Measurements from ENCODE around the gene PYGO2.

The PYGO2 gene

GRCh38 chr1:154966111-154966510 lies 4.5 kb upstream of the PYGO2 start:
- H3K4me3 ChIP-seq (ENCODE audit: low read depth, low read length): no peak overlapping the region
- no peak for TF ChIP-seq CTCF (IDR thresholded peaks at IDR 0.05; ENCODE audit: low read depth, low read length, missing control alignments)
- no peak for DNase-seq (ENCODE audit: low read depth)

GRCh38 chr1:154964359-154964758 lies 2.8 kb upstream of the PYGO2 start:
- H3K4me3 ChIP-seq (ENCODE audit: low read depth, low read length): no peak overlapping the region
- TF ChIP-seq CTCF (IDR thresholded peaks at IDR 0.05; ENCODE audit: low read depth, low read length, missing control alignments): no peak
- DNase-seq (ENCODE audit: low read depth): no peak

- no peak overlapping the region for H3K4me3 ChIP-seq (ENCODE audit: low read depth, low read length)
- no peak for TF ChIP-seq CTCF (IDR thresholded peaks at IDR 0.05; ENCODE audit: low read depth, low read length, missing control alignments)
- no peak for DNase-seq (ENCODE audit: low read depth)
Measured at GRCh38 chr1:154963643-154964042, 2.1 kb upstream of the PYGO2 start.

GRCh38 chr1:154962795-154963330 lies 1.3 kb upstream of the PYGO2 start:
- H3K4me3 ChIP-seq (ENCODE audit: low read depth, low read length): peak overlapping the region; percentile 67; the same call in 1 of the 2 replicates
- TF ChIP-seq CTCF (IDR thresholded peaks at IDR 0.05; ENCODE audit: low read depth, low read length, missing control alignments): no peak
- no peak for DNase-seq (ENCODE audit: low read depth)

GRCh38 chr1:154962156-154962749 lies 671 bp upstream of the PYGO2 start:
- DNase-seq (ENCODE audit: low read depth): no peak
- H3K4me3 ChIP-seq (ENCODE audit: low read depth, low read length): peak overlapping the region; percentile 67
- TF ChIP-seq CTCF (IDR thresholded peaks at IDR 0.05; ENCODE audit: low read depth, low read length, missing control alignments): no peak

GRCh38 chr1:154960446-154961136 lies 991 bp downstream of the PYGO2 start:
- TF ChIP-seq CTCF (IDR thresholded peaks at IDR 0.05; ENCODE audit: low read depth, low read length, missing control alignments): no peak
- DNase-seq (ENCODE audit: low read depth): no peak
- H3K4me3 ChIP-seq (ENCODE audit: low read depth, low read length): peak overlapping the region; percentile 67

Measured in GM12864 (cell line).